GM23338 (cell line): ENCODE measurements around the gene CHN1. TPM values are rescaled to one million over a fixed set of nuclear protein-coding genes. Genes with fewer than 3 reads are reported as not detected.

Experiments
- ATAC-seq: fragments of 200-7000 bp; cut with Tn5 transposase; 3 replicates; pipeline ENCODE4 v1.9.1; 2020
- DNase-seq: peaks from one replicate; pipeline ENCODE4 v3.0.0-alpha.2; 2015; ENCODE audit warnings: low spot score
- H2AFZ ChIP-seq: fragments of 200-600 bp; sonication (generic); 2 replicates; pipeline ENCODE4 v1.8.0; 2016; ENCODE audit warnings: antibody characterized with exemption, mild to moderate bottlenecking, moderate library complexity
- H3F3A ChIP-seq: fragments of 200-600 bp; sonication (generic); replicated peaks from 2 replicates; pipeline ENCODE4 v1.8.0; 2017; ENCODE audit warnings: antibody characterized with exemption, mixed run types, low read depth
- H3K27ac ChIP-seq: fragments of 200-600 bp; sonication (generic); 2 replicates; pipeline ENCODE4 v1.6.1; 2016; ENCODE audit warnings: low read depth
- H3K27me3 ChIP-seq: fragments of 200-600 bp; sonication (generic); 2 replicates; pipeline ENCODE4 v1.8.0; 2016; ENCODE audit warnings: mild to moderate bottlenecking, mixed run types, moderate library complexity; ENCODE audit not compliant: insufficient read depth
- H3K36me3 ChIP-seq: fragments of 200-600 bp; sonication (generic); 2 replicates; pipeline ENCODE4 v1.8.0; 2016; ENCODE audit warnings: mild to moderate bottlenecking; ENCODE audit not compliant: insufficient read depth
- H3K4me1 ChIP-seq: fragments of 200-600 bp; sonication (generic); 2 replicates; pipeline ENCODE4 v1.8.0; 2016; ENCODE audit warnings: mild to moderate bottlenecking, moderate library complexity; ENCODE audit not compliant: insufficient read depth
- H3K4me2 ChIP-seq: fragments of 200-600 bp; sonication (generic); 2 replicates; pipeline ENCODE4 v1.7.1; 2017; ENCODE audit warnings: mixed run types
- H3K4me3 ChIP-seq: fragments of 200-600 bp; sonication (generic); 2 replicates; pipeline ENCODE4 v1.6.1; 2016; ENCODE audit warnings: mixed run types
- H3K79me2 ChIP-seq: fragments of 200-600 bp; sonication (generic); replicated peaks from 2 replicates; pipeline ENCODE4 v1.8.0; 2017; ENCODE audit warnings: mild to moderate bottlenecking; ENCODE audit not compliant: insufficient read depth
- H3K9me2 ChIP-seq: fragments of 200-600 bp; sonication (generic); 2 replicates; pipeline ENCODE4 v1.8.0; 2017; ENCODE audit not compliant: insufficient read depth
- H4K20me1 ChIP-seq: fragments of 200-600 bp; sonication (generic); replicated peaks from 2 replicates; pipeline ENCODE4 v1.8.0; 2017; ENCODE audit warnings: mild to moderate bottlenecking; ENCODE audit not compliant: insufficient read depth
- H3K27ac Mint-ChIP-seq: 2 replicates; pipeline ENCODE4 v1.8.0; 2020; ENCODE audit warnings: inconsistent platforms, mild to moderate bottlenecking, moderate library complexity, mixed read lengths
- H3K27me3 Mint-ChIP-seq: 3 replicates; pipeline ENCODE4 v1.8.0; 2022; ENCODE audit warnings: low read depth, mild to moderate bottlenecking, moderate library complexity, mixed read lengths, inconsistent platforms; ENCODE audit not compliant: insufficient read depth, poor library complexity
- H3K36me3 Mint-ChIP-seq: 3 replicates; pipeline ENCODE4 v1.8.0; 2021; ENCODE audit warnings: low read depth, mild to moderate bottlenecking, inconsistent platforms, moderate library complexity, mixed read lengths
- H3K4me1 Mint-ChIP-seq: 3 replicates; pipeline ENCODE4 v1.8.0; 2020; ENCODE audit warnings: mild to moderate bottlenecking, inconsistent platforms, mixed read lengths
- H3K4me3 Mint-ChIP-seq: 3 replicates; pipeline ENCODE4 v1.8.0; 2021; ENCODE audit warnings: moderate library complexity, mild to moderate bottlenecking, inconsistent platforms, mixed read lengths
- H3K9me3 Mint-ChIP-seq: 3 replicates; pipeline ENCODE4 v1.8.0; 2020; ENCODE audit warnings: moderate library complexity, mild to moderate bottlenecking, inconsistent platforms, mixed read lengths
- CREB1 ChIP-seq: fragments of 250-450 bp; sonication (Bioruptor Pico); IDR thresholded peaks from 2 replicates; pipeline ENCODE4 v1.5.0; 2020; ENCODE audit warnings: low read depth, mild to moderate bottlenecking, moderate library complexity
- CTCF ChIP-seq, 2 experiments: fragments of 200-600 bp in 1 of 2; sonication (generic) in 1 of 2; conservative IDR thresholded peaks; 2 replicates each; pipeline versions ENCODE4 v1.5.1 to v1.6.1; 2016 to 2017; ENCODE audit warnings: antibody characterized with exemption in 2 of 2, low read depth in 2 of 2, mild to moderate bottlenecking in 2 of 2, moderate library complexity in 1 of 2
- ETS1 ChIP-seq: IDR thresholded peaks from 2 replicates; pipeline ENCODE4 v1.6.1; 2016; ENCODE audit warnings: antibody characterized with exemption
- EZH2 ChIP-seq: fragments of 200-600 bp; sonication (generic); IDR thresholded peaks from one replicate; pipeline ENCODE4 v1.8.0; 2017; ENCODE audit warnings: antibody characterized with exemption, mild to moderate bottlenecking, low read depth; ENCODE audit not compliant: unreplicated experiment
- NANOG ChIP-seq: IDR thresholded peaks from 2 replicates; pipeline ENCODE4 v1.6.1; 2016; ENCODE audit warnings: antibody characterized with exemption, borderline replicate concordance
- REST ChIP-seq: IDR thresholded peaks from one replicate; pipeline ENCODE4 v1.6.1; 2018; ENCODE audit warnings: antibody characterized with exemption; ENCODE audit not compliant: unreplicated experiment
- ZNF114 ChIP-seq: fragments of 250-450 bp; sonication (Bioruptor Pico); IDR thresholded peaks from 2 replicates; pipeline ENCODE4 v1.5.0; 2020; ENCODE audit warnings: mild to moderate bottlenecking, moderate library complexity
- polyA plus RNA-seq: library from polyadenylated mRNA; unstranded; fragments of >200 nt; fragmentation: Nextera tagmentation; extraction: Ambion mirVana; gene quantifications from 2 replicates; pipeline ENCODE4 v1.2.1, GENCODE V29; 2016
- total RNA-seq: library from RNA; depleted of rRNA; stranded (reverse); fragments of >200 nt; shearing (Covaris generic); gene quantifications from 2 replicates; pipeline ENCODE4 v1.2.3, GENCODE V29; 2014

CHN1 gene
- total and polyA plus RNA-seq, 2 experiments from 2014 or later, result 28.1 to 36.5 TPM

GRCh38 chr2:175005733-175006264 lies 618 bp upstream of the CHN1 start:
- peaks cover 5% of the 10 kb centered on the region; the same call in 1 of the 2 replicates for H4K20me1 ChIP-seq
- no peaks in the 10 kb centered on the region; the same call in 2 of the 3 replicates for H3K9me3 Mint-ChIP-seq
- DNase-seq (no peak), ATAC-seq (no peak)
- peaks cover 3% of the 10 kb centered on the region for H3K27me3 Mint-ChIP-seq
- peak overlapping the region; percentile 80 for H3K4me2 ChIP-seq
- peaks cover 44% of the 10 kb centered on the region for H3K4me1 Mint-ChIP-seq
- no peaks in the 10 kb centered on the region for H3F3A ChIP-seq
- peaks cover 1% of the 10 kb centered on the region; the same call in 1 of the 3 replicates for H3K36me3 Mint-ChIP-seq
- peaks cover 36% of the 10 kb centered on the region for H3K79me2 ChIP-seq
- H3K4me3 Mint-ChIP-seq, result peak overlapping the region; percentile 84
- H3K36me3 ChIP-seq, result no peaks in the 10 kb centered on the region
- TF ChIP-seq CREB1, result no peak
- 0 out of 4 replicates have a peak, but pooled peaks of 1 of the 2 experiments have one; percentile 1 for TF ChIP-seq CTCF (conservative IDR thresholded peaks at IDR 0.05; ENCODE audit: low read depth in 2 of 2)
- H3K27ac Mint-ChIP-seq, result peak overlapping the region; percentile 81
- H3K4me1 ChIP-seq, result peaks cover 36% of the 10 kb centered on the region
- peak overlapping the region; percentile 83 for H3K4me3 ChIP-seq
- no peaks in the 10 kb centered on the region for H3K9me2 ChIP-seq
- peak overlapping the region; percentile 80 for H2AFZ ChIP-seq
- peak overlapping the region; percentile 76 for H3K27ac ChIP-seq
- no peaks in the 10 kb centered on the region for H3K27me3 ChIP-seq

- Mint-ChIP-seq H3K4me1 (peaks cover 44% of the 10 kb centered on the region), H3K36me3 (peaks cover 4% of the 10 kb centered on the region; the same call in 1 of the 3 replicates), H3K27ac (peak overlapping the region; percentile 93), H3K9me3 (no peaks in the 10 kb centered on the region; the same call in 2 of the 3 replicates), H3K4me3 (peak overlapping the region; percentile 95), H3K27me3 (peaks cover 3% of the 10 kb centered on the region)
- H3K27me3 ChIP-seq, result no peaks in the 10 kb centered on the region
- peaks cover 5% of the 10 kb centered on the region; the same call in 1 of the 2 replicates for H4K20me1 ChIP-seq
- H3K4me1 ChIP-seq, result peaks cover 36% of the 10 kb centered on the region
- H3K27ac ChIP-seq, result no peak overlapping the region
- no peaks in the 10 kb centered on the region for H3K36me3 ChIP-seq
- H2AFZ ChIP-seq, result no peak overlapping the region
- no peaks in the 10 kb centered on the region for H3K9me2 ChIP-seq
- DNase-seq (peak; percentile 53), ATAC-seq (peak; percentile 61)
- no peak for TF ChIP-seq CTCF (conservative IDR thresholded peaks at IDR 0.05; ENCODE audit: low read depth in 2 of 2)
- TF ChIP-seq EZH2, result no peak
- TF ChIP-seq ZNF114 (CRISPR knock-in tag), result no peak
- no peak for TF ChIP-seq ETS1
- TF ChIP-seq REST, result no peak
- TF ChIP-seq CREB1, result no peak
- TF ChIP-seq NANOG, result no peak
- H3K79me2 ChIP-seq, result peaks cover 47% of the 10 kb centered on the region
- H3K4me3 ChIP-seq, result peak overlapping the region; percentile 83
- no peaks in the 10 kb centered on the region for H3F3A ChIP-seq
- H3K4me2 ChIP-seq, result peak overlapping the region; percentile 86
These were observed 526 bp downstream of the CHN1 start for GRCh38 chr2:175004730-175004979.
